SH-SY5Y (cell line): ENCODE measurements around the gene ENDOV.

ENCODE experiments used
- GATA2 ChIP-seq: IDR thresholded peaks from 2 replicates; pipeline ENCODE4 v1.6.1; 2011; ENCODE audit warnings: mild to moderate bottlenecking, low read depth, low read length
- GATA3 ChIP-seq: IDR thresholded peaks from 2 replicates; pipeline ENCODE4 v1.6.1; 2011; ENCODE audit warnings: low read depth, mild to moderate bottlenecking, low read length, moderate library complexity

DNA sequence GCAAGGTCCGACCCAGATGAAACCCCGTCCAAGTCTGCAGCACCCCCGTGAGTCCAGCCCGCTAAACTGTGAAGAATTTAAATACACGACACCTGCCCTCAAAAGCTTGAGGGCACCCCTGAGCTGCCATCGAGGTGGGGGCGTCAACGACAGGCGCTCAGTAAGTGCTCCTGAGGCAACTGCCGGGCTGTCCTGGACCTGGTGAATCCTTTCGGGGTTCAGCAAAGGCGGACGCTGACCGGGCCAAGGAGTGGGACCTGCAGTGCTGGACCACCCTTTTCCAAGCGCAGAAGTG, 512 bp upstream of the ENDOV start:
- TF ChIP-seq GATA2 (no peak), GATA3 (no peak)
